Activated B cell treated with CpG ODN at 0.5 μM for 24 hours (primary cell): Measurements from ENCODE around the gene SDHAF2. TPM values are rescaled to one million over a fixed set of nuclear protein-coding genes. Genes with fewer than 3 reads are reported as not detected.

Experiments used
- ATAC-seq: fragments of 200-7000 bp; cut with Tn5 transposase; one replicate; pipeline ENCODE4 v1.10.0; 2021; ENCODE audit warnings: low read depth, mild to moderate bottlenecking, moderate library complexity
- CTCF ChIA-PET: fragments of 350-600 bp; sonication (Branson Sonifier 250); formaldehyde crosslinking; loops from one replicate; lab custom pipeline; 2021; ENCODE audit warnings: antibody characterized with exemption; lab: Charles Lee
- POLR2A ChIA-PET: fragments of 350-600 bp; sonication (Branson Sonifier 250); formaldehyde crosslinking; loops from one replicate; lab custom pipeline; 2021; ENCODE audit warnings: antibody characterized with exemption; lab: Charles Lee
- DNase-seq: peaks from one replicate; pipeline ENCODE4 v3.0.0; 2022
- H3K27ac Mint-ChIP-seq: one replicate; pipeline ENCODE4 v1.8.0; 2020; ENCODE audit warnings: mixed read lengths
- H3K27me3 Mint-ChIP-seq: one replicate; pipeline ENCODE4 v1.8.0; 2021; ENCODE audit warnings: mixed read lengths
- H3K36me3 Mint-ChIP-seq: one replicate; pipeline ENCODE4 v1.8.0; 2021; ENCODE audit warnings: low read depth, mixed read lengths
- H3K4me1 Mint-ChIP-seq: one replicate; pipeline ENCODE4 v1.8.0; 2021; ENCODE audit warnings: mixed read lengths
- H3K4me3 Mint-ChIP-seq: one replicate; pipeline ENCODE4 v1.8.0; 2020; ENCODE audit warnings: mild to moderate bottlenecking, mixed read lengths
- H3K9me3 Mint-ChIP-seq: one replicate; pipeline ENCODE4 v1.8.0; 2020; ENCODE audit warnings: mixed read lengths
- intact Hi-C: fragments of 100-400 bp; cut with micrococcal nuclease; formaldehyde crosslinking; loops from one replicate; pipeline ENCODE4 v1.15.1; 2024
- total RNA-seq: library from RNA; stranded (reverse); gene quantifications from 2 replicates; pipeline ENCODE4 v1.2.3, GENCODE V29; 2022
- TF ChIP-seq, protein P1 (sequence below): fragments of 200-600 bp; IDR thresholded peaks from one replicate; pipeline ENCODE4 v1.8.0; 2022; ENCODE audit warnings: antibody characterized with exemption, mild to moderate bottlenecking

Gene SDHAF2
- total RNA-seq, 1 donor from 2014 or later = 51.0 TPM

DNA sequence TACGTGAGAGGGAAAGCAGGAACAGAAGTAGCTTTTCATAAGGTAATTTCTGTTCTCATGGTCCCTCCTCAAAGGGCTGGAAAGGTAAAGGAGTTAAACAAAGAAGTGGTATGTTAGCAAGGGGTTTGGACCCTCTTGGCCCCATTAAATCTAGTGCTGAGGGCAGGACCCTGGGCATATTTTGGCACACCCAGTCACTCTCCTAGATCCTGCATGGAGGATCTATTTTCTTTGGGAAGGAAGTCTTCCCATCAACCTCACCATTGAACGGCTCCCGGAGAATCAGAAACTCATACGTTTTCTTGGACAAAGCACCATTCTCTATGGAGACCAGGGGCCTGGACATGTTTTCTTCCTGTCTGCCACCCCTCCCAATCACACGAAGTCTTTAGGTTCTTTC, 25.8 kb upstream of the SDHAF2 start:
- H3K4me1 Mint-ChIP-seq = no peaks in the 10 kb centered on the region
- POLR2A ChIA-PET = no interaction called here
- no peak overlapping the region for H3K4me3 Mint-ChIP-seq
- TF ChIP-seq, protein P1, sequence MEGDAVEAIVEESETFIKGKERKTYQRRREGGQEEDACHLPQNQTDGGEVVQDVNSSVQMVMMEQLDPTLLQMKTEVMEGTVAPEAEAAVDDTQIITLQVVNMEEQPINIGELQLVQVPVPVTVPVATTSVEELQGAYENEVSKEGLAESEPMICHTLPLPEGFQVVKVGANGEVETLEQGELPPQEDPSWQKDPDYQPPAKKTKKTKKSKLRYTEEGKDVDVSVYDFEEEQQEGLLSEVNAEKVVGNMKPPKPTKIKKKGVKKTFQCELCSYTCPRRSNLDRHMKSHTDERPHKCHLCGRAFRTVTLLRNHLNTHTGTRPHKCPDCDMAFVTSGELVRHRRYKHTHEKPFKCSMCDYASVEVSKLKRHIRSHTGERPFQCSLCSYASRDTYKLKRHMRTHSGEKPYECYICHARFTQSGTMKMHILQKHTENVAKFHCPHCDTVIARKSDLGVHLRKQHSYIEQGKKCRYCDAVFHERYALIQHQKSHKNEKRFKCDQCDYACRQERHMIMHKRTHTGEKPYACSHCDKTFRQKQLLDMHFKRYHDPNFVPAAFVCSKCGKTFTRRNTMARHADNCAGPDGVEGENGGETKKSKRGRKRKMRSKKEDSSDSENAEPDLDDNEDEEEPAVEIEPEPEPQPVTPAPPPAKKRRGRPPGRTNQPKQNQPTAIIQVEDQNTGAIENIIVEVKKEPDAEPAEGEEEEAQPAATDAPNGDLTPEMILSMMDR = no peak
- CTCF ChIA-PET = no interaction called here
- no peaks in the 10 kb centered on the region for H3K9me3 Mint-ChIP-seq
- H3K36me3 Mint-ChIP-seq = peaks cover 84% of the 10 kb centered on the region
- no peaks in the 10 kb centered on the region for H3K27me3 Mint-ChIP-seq
- no peak for DNase-seq
- intact Hi-C loops = no loop called here
- no peak for ATAC-seq
- H3K27ac Mint-ChIP-seq = no peak overlapping the region

DNA sequence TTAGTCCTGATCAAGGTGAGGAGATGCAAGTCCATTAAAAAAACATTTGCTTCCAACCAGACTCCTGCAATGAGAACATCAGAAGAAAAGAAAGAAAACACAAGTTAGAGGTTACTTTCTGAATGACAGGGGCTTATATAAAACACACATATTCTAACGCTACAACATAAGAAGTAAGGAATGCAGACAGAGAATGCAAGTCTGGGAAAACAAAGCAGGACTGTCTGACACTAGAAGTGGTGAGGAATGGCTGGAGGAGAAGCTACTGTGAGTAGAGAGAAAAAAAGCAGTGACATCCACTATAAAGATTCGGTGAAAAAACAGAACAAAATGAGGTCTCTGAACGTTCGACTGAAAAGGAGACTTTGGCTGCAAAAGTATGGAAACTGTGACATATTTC, 25.3 kb upstream of the SDHAF2 start:
- Mint-ChIP-seq H3K36me3 (peaks cover 88% of the 10 kb centered on the region), H3K9me3 (no peaks in the 10 kb centered on the region), H3K4me3 (no peak overlapping the region), H3K27ac (no peak overlapping the region), H3K4me1 (no peaks in the 10 kb centered on the region), H3K27me3 (no peaks in the 10 kb centered on the region)
- intact Hi-C loops = no loop called here
- DNase-seq (no peak), ATAC-seq (no peak)
- ChIA-PET CTCF (no interaction called here), POLR2A (interaction anchor here (0.6 kb wide), 1 partner anchor 1242 kb away, joined by 8 read pairs; the partner anchor contains the start of gene GANAB)
- TF ChIP-seq, protein P1 = no peak

DNA sequence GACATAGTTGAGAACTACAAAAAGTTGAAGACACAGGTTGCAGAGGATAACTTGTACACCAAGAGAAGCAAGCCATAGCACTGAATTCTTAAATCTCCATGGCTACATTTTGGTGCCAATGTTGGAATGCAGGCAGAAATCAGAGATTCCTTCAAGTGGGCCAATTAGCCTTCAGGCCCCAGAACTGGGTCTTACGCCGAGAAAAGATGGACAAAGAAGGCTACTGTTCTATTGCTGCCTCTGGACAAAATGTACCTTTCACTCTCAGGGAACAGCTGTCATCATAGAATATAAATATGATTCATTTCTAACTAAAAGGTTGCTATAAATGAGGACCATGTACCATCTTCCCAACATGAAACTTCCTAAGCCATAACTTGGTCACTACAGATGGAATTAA, 23.9 kb upstream of the SDHAF2 start:
- no peak overlapping the region for H3K27ac Mint-ChIP-seq
- intact Hi-C loops = no loop called here
- ChIA-PET CTCF (interaction anchor here (0.7 kb wide), 1 partner anchor 70 kb away, joined by 5 read pairs; no protein-coding TSS in a partner anchor), POLR2A (no interaction called here)
- H3K27me3 Mint-ChIP-seq = no peaks in the 10 kb centered on the region
- H3K36me3 Mint-ChIP-seq = peaks cover 92% of the 10 kb centered on the region
- no peak for DNase-seq
- ATAC-seq = no peak
- TF ChIP-seq, protein P1 = no peak
- H3K9me3 Mint-ChIP-seq = no peaks in the 10 kb centered on the region
- H3K4me3 Mint-ChIP-seq = no peak overlapping the region
- no peaks in the 10 kb centered on the region for H3K4me1 Mint-ChIP-seq

DNA sequence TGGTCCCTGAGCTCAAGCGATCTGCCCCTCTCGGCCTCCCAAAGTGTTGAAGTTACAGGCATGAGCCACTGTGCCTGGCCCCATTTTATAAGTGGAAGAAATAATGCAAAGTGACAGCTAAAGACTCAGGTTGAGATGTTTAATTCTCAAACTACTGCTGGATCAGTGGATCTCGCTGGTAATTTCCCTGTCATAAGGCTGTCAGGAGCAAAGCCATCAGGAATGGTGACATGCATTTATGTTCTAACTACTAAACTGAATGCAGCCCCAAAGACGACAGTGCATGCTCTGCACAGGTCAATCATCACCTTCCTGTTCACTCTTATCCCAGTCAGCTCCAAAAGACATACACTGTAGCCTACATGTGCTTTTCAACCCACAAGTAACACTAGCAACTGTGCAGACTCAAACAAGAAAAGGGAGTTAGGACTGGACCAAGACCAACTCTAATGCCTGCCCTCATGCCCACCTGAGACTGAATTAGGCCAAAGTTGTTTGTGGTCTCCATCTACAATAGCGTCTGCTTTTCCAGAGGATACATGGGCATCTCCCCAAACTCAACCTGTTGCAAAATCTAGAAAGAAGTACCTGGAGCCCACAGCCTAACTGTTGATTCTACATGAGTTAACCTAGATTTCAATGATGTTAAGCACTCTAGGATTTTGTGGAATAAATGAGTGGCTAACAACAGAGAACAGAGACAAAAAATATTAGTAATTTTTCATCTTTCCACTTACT, 22.8 kb upstream of the SDHAF2 start:
- no peak for ATAC-seq
- H3K27ac Mint-ChIP-seq = no peak overlapping the region

DNA sequence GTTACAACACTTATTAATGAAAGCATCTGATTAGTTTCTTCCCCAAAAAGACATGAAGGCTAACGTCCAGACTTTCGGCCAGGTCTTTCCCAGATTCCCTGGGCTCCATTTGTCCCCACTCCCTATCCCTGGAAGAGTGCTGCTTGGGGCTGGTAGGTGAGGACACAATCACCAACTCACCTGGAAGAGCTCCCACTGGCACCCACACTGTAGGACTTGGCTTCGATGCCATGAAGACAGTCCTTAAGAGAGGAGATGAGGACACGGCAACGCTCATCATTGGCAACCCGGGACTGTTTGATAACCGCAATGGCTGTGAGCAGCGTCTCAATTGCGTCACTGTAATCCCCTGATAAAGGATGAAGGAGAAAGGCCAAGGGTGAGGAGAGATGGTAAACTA, 18.3 kb upstream of the SDHAF2 start:
- Mint-ChIP-seq H3K27ac (no peak overlapping the region), H3K4me3 (no peak overlapping the region), H3K36me3 (peaks cover 86% of the 10 kb centered on the region), H3K27me3 (no peaks in the 10 kb centered on the region), H3K9me3 (no peaks in the 10 kb centered on the region), H3K4me1 (no peaks in the 10 kb centered on the region)
- ATAC-seq = no peak
- ChIA-PET CTCF (no interaction called here), POLR2A (interaction anchor here (0.8 kb wide), 1 partner anchor 50 kb away, joined by 3 read pairs; the partner anchor contains the start of genes CYB561A3 and TMEM138)
- TF ChIP-seq, protein P1 = no peak
- intact Hi-C loops = no loop called here
- no peak for DNase-seq

More for the DNA sequence above, 22.8 kb upstream of the SDHAF2 start:
- CTCF ChIA-PET = no interaction called here
- intact Hi-C loops = no loop called here
- Mint-ChIP-seq H3K4me3 (no peak overlapping the region), H3K4me1 (no peaks in the 10 kb centered on the region), H3K36me3 (peaks cover 94% of the 10 kb centered on the region), H3K27me3 (no peaks in the 10 kb centered on the region), H3K9me3 (no peaks in the 10 kb centered on the region)
- no peak for DNase-seq
- POLR2A ChIA-PET = no interaction called here
- TF ChIP-seq, protein P1 = no peak
